ENCODE data around the gene THSD1. TPM values are rescaled to one million over a fixed set of nuclear protein-coding genes. Genes with fewer than 3 reads are reported as not detected.

THSD1 gene
- total and polyA plus RNA-seq, 10 of the 15 experiments (the other 5 are each of a cell fraction or from before 2014, with no cell fraction given) = 0.03 to 0.20 (median 0.13) TPM; not detected in 2

DNA sequence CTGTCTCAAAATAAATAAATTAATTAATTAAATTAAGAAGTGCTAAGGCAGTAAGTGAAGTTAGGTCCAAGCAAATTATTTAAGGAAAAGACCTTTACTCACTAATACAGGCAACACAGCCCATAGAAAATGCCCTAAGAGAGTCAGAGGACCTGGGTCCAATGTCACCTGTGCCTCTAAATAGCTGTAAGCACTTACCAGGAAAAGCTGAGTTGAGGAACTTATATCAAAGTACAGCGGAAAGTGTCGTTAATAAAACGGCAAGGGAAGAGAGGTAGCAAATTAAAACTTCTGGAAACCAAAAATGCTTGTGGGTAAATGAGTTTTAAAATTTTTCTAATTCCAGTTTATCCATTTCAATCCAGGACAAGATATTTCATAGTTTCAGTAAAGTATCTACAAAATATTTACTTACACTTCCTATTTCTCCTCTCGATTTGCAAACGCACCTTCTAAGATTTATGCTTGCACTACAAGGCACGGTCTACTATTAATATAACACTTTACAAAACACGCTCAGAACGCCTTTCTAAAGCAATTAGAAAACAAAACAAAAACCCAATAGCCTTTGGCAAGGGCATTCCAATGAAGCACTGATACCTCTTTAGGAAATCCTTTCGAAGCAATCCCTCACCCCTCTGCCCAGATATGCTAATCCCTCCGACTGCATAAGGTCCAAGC is 43.5 kb upstream of the THSD1 start (continued):
- TF ChIP-seq, protein P1, sequence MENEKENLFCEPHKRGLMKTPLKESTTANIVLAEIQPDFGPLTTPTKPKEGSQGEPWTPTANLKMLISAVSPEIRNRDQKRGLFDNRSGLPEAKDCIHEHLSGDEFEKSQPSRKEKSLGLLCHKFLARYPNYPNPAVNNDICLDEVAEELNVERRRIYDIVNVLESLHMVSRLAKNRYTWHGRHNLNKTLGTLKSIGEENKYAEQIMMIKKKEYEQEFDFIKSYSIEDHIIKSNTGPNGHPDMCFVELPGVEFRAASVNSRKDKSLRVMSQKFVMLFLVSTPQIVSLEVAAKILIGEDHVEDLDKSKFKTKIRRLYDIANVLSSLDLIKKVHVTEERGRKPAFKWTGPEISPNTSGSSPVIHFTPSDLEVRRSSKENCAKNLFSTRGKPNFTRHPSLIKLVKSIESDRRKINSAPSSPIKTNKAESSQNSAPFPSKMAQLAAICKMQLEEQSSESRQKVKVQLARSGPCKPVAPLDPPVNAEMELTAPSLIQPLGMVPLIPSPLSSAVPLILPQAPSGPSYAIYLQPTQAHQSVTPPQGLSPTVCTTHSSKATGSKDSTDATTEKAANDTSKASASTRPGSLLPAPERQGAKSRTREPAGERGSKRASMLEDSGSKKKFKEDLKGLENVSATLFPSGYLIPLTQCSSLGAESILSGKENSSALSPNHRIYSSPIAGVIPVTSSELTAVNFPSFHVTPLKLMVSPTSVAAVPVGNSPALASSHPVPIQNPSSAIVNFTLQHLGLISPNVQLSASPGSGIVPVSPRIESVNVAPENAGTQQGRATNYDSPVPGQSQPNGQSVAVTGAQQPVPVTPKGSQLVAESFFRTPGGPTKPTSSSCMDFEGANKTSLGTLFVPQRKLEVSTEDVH (IDR thresholded peaks at IDR 0.05; ENCODE audit: low read depth, partially characterized antibody) = no peak

- Histone ChIP-seq H3K4me3 (peak overlapping the region; percentile 69), H3K4me1 (ENCODE audit: control insufficient read depth, insufficient read depth, low read length) (peaks cover 14% of the 10 kb centered on the region), H3K79me2 (ENCODE audit: control insufficient read depth, insufficient read depth, low read length) (peaks cover 37% of the 10 kb centered on the region), H3K9me3 (replicated peaks; ENCODE audit: control insufficient read depth, insufficient read depth, low read length) (no peaks in the 10 kb centered on the region; the same call in 2 of the 3 replicates), H2AFZ (ENCODE audit: control insufficient read depth, low read depth, low read length) (no peak overlapping the region), H3K4me2 (ENCODE audit: control insufficient read depth, insufficient read depth) (peak overlapping the region; percentile 79), H3K27me3 (replicated peaks in 1 of 2; ENCODE audit: control insufficient read depth in 2 of 2, insufficient read depth in 2 of 2, low read length in 1 of 2) (no peaks in the 10 kb centered on the region), H4K20me1 (ENCODE audit: control insufficient read depth, insufficient read depth) (peaks cover 2% of the 10 kb centered on the region; the same call in 1 of the 2 replicates), H3K9ac (ENCODE audit: control insufficient read depth, insufficient read depth, low read length) (peak overlapping the region; percentile 34), H3K36me3 (ENCODE audit: control insufficient read depth in 2 of 2, insufficient read depth in 2 of 2, low read length in 1 of 2) (no peaks in the 10 kb centered on the region), H3K27ac (ENCODE audit: control insufficient read depth, insufficient read depth) (no peak overlapping the region; the same call in 1 of the 2 replicates)
- RAD21 ChIA-PET (ENCODE audit: unreplicated experiment) = interaction anchor here (0.6 to 4.4 kb wide), 7 partner anchors 8 to 249 kb away, joined by 3 to 34 read pairs (median 4); no protein-coding TSS in a partner anchor
- intact Hi-C loops (cut with micrococcal nuclease; ENCODE audit: unreplicated experiment) (no loop called here), in situ Hi-C loops (cut with MboI) (loop anchor here (5.0 kb wide), 1 partner anchor 101 kb away; no protein-coding TSS in a partner anchor)
- POLR2A ChIA-PET = interaction anchor here (0.6 to 0.9 kb wide), 5 partner anchors 12 to 477 kb away, joined by 3 to 4 read pairs (median 4); no protein-coding TSS in a partner anchor
- no peak for FAIRE-seq
- DNase-seq (ENCODE audit: low read depth, low spot score) = no peak
- CTCF ChIA-PET = interaction anchor here (0.7 to 5.3 kb wide), 12 partner anchors 8 to 444 kb away, joined by 3 to 82 read pairs (median 3); no protein-coding TSS in a partner anchor
- 99% methylated on average over 5 of the region's 5 CpGs for WGBS (ENCODE audit: insufficient coverage, insufficient replicate concordance, low lambda C conversion rate, missing lambda C conversion rate)
- BruUV-seq (replicated peaks) = no TSS peak
- SMC1A ChIA-PET (ENCODE audit: uncharacterized antibody, unreplicated experiment) = interaction anchor here (0.8 to 6.1 kb wide), 8 partner anchors 8 to 520 kb away, joined by 3 to 46 read pairs (median 4); no protein-coding TSS in a partner anchor
- no peak for ATAC-seq
- TF ChIP-seq, protein P2, sequence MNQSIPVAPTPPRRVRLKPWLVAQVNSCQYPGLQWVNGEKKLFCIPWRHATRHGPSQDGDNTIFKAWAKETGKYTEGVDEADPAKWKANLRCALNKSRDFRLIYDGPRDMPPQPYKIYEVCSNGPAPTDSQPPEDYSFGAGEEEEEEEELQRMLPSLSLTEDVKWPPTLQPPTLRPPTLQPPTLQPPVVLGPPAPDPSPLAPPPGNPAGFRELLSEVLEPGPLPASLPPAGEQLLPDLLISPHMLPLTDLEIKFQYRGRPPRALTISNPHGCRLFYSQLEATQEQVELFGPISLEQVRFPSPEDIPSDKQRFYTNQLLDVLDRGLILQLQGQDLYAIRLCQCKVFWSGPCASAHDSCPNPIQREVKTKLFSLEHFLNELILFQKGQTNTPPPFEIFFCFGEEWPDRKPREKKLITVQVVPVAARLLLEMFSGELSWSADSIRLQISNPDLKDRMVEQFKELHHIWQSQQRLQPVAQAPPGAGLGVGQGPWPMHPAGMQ (IDR thresholded peaks at IDR 0.05; ENCODE audit: borderline replicate concordance) = no peak
- no peak for TF ChIP-seq NFYB (IDR thresholded peaks at IDR 0.05; ENCODE audit: insufficient read depth, low read depth, low read length)
- no peak for TF ChIP-seq RELA (IDR thresholded peaks at IDR 0.05; ENCODE audit: borderline replicate concordance, partially characterized antibody)
- no peak for TF ChIP-seq MLLT1 (IDR thresholded peaks at IDR 0.05)
- no peak for TF ChIP-seq HCFC1 (IDR thresholded peaks at IDR 0.05; ENCODE audit: low read length)
- no peak for TF ChIP-seq SUZ12 (IDR thresholded peaks at IDR 0.05; ENCODE audit: unreplicated experiment)
- no peak for TF ChIP-seq CBFB (IDR thresholded peaks at IDR 0.05; ENCODE audit: low read depth)
- no peak for TF ChIP-seq CHD2 (IDR thresholded peaks at IDR 0.05; ENCODE audit: borderline replicate concordance, low read depth, low read length)
- no peak for TF ChIP-seq SUPT20H (IDR thresholded peaks at IDR 0.05; ENCODE audit: borderline replicate concordance, control insufficient read depth, low read depth, low read length)
Observed at GRCh38 chr13:52447815-52448552, 42.0 kb upstream of the THSD1 start.
